SK-N-SH (cell line): ENCODE measurements around the gene CNTN2. TPM values are rescaled to one million over a fixed set of nuclear protein-coding genes. Genes with fewer than 3 reads are reported as not detected.

ENCODE experiments used
- CTCF ChIA-PET: fragments of 300-600, 350-600 bp; formaldehyde crosslinking; extraction: SDS; loops from one replicate; lab custom pipeline; 2021; lab: Yijun Ruan, JAX
- POLR2A ChIA-PET: fragments of 350-600 bp; sonication (Branson Sonifier 250); formaldehyde crosslinking; extraction: SDS; loops from one replicate; lab custom pipeline; 2020; ENCODE audit warnings: antibody characterized with exemption, inconsistent platforms; lab: Yijun Ruan, JAX
- DNase-seq: peaks from one replicate; pipeline ENCODE4 v3.0.0; 2012
- H2AFZ ChIP-seq: fragments of 200-600 bp; sonication (generic); 2 replicates; pipeline ENCODE4 v1.8.1; 2016; ENCODE audit warnings: antibody characterized with exemption, mild to moderate bottlenecking, low read depth
- H3F3A ChIP-seq: fragments of 200-600 bp; sonication (generic); replicated peaks from 2 replicates; pipeline ENCODE3; 2016; ENCODE audit warnings: antibody characterized with exemption, mild to moderate bottlenecking; ENCODE audit not compliant: insufficient read depth
- H3K27ac ChIP-seq, 2 experiments: fragments of 200-500 bp in 1 of 2; fragments of 200-600 bp in 1 of 2; sonication (Bioruptor generic) in 1 of 2; sonication (generic), shearing (Covaris generic) in 1 of 2; 2 replicates each; pipeline versions ENCODE4 v1.5.1 to v1.6.1; 2014 to 2016; ENCODE audit warnings: low read depth in 2 of 2, inconsistent platforms in 1 of 2, low read length in 1 of 2, mild to moderate bottlenecking in 1 of 2, mixed read lengths in 1 of 2
- H3K27me3 ChIP-seq: fragments of 200-600 bp; sonication (generic), shearing (Covaris generic); 2 replicates; pipeline ENCODE4 v1.6.1; 2016; ENCODE audit warnings: mixed run types; ENCODE audit not compliant: insufficient read depth
- H3K36me3 ChIP-seq, 2 experiments: fragments of 200-500 bp in 1 of 2; fragments of 200-600 bp in 1 of 2; sonication (Bioruptor generic) in 1 of 2; sonication (generic) in 1 of 2; replicated peaks in 1 of 2; 2 replicates each; pipeline versions ENCODE3 to v1.5.1; 2014 to 2016; ENCODE audit warnings: low read length in 1 of 2, mild to moderate bottlenecking in 1 of 2; ENCODE audit not compliant: insufficient read depth in 2 of 2, control insufficient read depth in 1 of 2
- H3K4me1 ChIP-seq, 2 experiments: fragments of 200-500 bp in 1 of 2; fragments of 200-600 bp in 1 of 2; sonication (Bioruptor generic) in 1 of 2; sonication (generic), shearing (Covaris generic) in 1 of 2; 2 replicates each; pipeline versions ENCODE4 v1.5.1 to v1.6.1; 2014 to 2016; ENCODE audit warnings: low read depth in 1 of 2, low read length in 1 of 2, mixed run types in 1 of 2; ENCODE audit not compliant: insufficient read depth in 2 of 2, control insufficient read depth in 1 of 2
- H3K4me2 ChIP-seq: fragments of 200-600 bp; sonication (generic), shearing (Covaris generic); 2 replicates; pipeline ENCODE4 v1.6.1; 2017; ENCODE audit warnings: mixed run types
- H3K4me3 ChIP-seq, 2 experiments: fragments of 200-500 bp in 1 of 2; fragments of 200-600 bp in 1 of 2; sonication (Bioruptor generic) in 1 of 2; sonication (generic), shearing (Covaris generic) in 1 of 2; 2 replicates each; pipeline versions ENCODE4 v1.5.1 to v1.8.1; 2014 to 2016; ENCODE audit warnings: low read depth in 2 of 2, inconsistent platforms in 1 of 2, low read length in 1 of 2, mild to moderate bottlenecking in 1 of 2, mixed read lengths in 1 of 2, moderate library complexity in 1 of 2
- H3K79me2 ChIP-seq: fragments of 200-600 bp; sonication (generic); 2 replicates; pipeline ENCODE4 v1.8.1; 2017; ENCODE audit warnings: mild to moderate bottlenecking; ENCODE audit not compliant: insufficient read depth
- H3K9ac ChIP-seq: fragments of 200-600 bp; sonication (generic); 2 replicates; pipeline ENCODE4 v1.6.1; 2017; ENCODE audit warnings: mixed run types
- H3K9me2 ChIP-seq: fragments of 200-600 bp; sonication (generic); 2 replicates; pipeline ENCODE4 v1.6.1; 2017; ENCODE audit warnings: mixed run types
- H3K9me3 ChIP-seq: fragments of 200-600 bp; sonication (generic); 2 replicates; pipeline ENCODE4 v1.6.1; 2017; ENCODE audit warnings: mixed run types, mild to moderate bottlenecking, moderate library complexity
- H4K20me1 ChIP-seq: fragments of 200-600 bp; sonication (generic); 2 replicates; pipeline ENCODE4 v1.6.1; 2017; ENCODE audit warnings: mild to moderate bottlenecking, mixed run types; ENCODE audit not compliant: insufficient read depth
- ELF1 ChIP-seq: IDR thresholded peaks from 2 replicates; pipeline ENCODE4 v1.4.0; 2012
- EP300 ChIP-seq, 2 experiments: IDR thresholded peaks; 2 replicates each; pipeline versions ENCODE4 v1.4.0 to v1.6.1; 2012; ENCODE audit warnings: borderline replicate concordance in 1 of 2, low read depth in 1 of 2, low read length in 1 of 2
- FOXJ3 ChIP-seq: sonication (generic); formaldehyde crosslinking; IDR thresholded peaks from 2 replicates; pipeline ENCODE4 v1.5.1; 2020; ENCODE audit warnings: mild to moderate bottlenecking, missing genetic modification reagents
- GABPA ChIP-seq: IDR thresholded peaks from 2 replicates; pipeline ENCODE4 v1.4.0; 2012; ENCODE audit warnings: low read depth, mild to moderate bottlenecking
- MEF2A ChIP-seq: IDR thresholded peaks from 2 replicates; pipeline ENCODE4 v1.4.0; 2012; ENCODE audit warnings: low read depth, borderline replicate concordance
- MXI1 ChIP-seq: IDR thresholded peaks from 2 replicates; pipeline ENCODE4 v1.6.1; 2012; ENCODE audit warnings: mild to moderate bottlenecking, low read depth, low read length, improper control_type of control experiment
- NFIC ChIP-seq: IDR thresholded peaks from 2 replicates; pipeline ENCODE4 v1.4.0; 2012; ENCODE audit warnings: borderline replicate concordance
- NRF1 ChIP-seq: IDR thresholded peaks from 2 replicates; pipeline ENCODE4 v1.6.1; 2012; ENCODE audit warnings: low read depth, mild to moderate bottlenecking, low read length
- RFX5 ChIP-seq: IDR thresholded peaks from 2 replicates; pipeline ENCODE4 v1.6.1; 2012; ENCODE audit warnings: mild to moderate bottlenecking, improper control_type of control experiment, low read length
- RXRA ChIP-seq: IDR thresholded peaks from 2 replicates; pipeline ENCODE4 v1.4.0; 2012; ENCODE audit warnings: low read depth, mild to moderate bottlenecking, borderline replicate concordance
- SMC3 ChIP-seq: IDR thresholded peaks from 2 replicates; pipeline ENCODE4 v1.6.1; 2012; ENCODE audit warnings: low read depth, low read length, improper control_type of control experiment
- TAF1 ChIP-seq: IDR thresholded peaks from 2 replicates; pipeline ENCODE4 v1.6.1; 2012; ENCODE audit warnings: low read depth, mild to moderate bottlenecking, low read length, moderate library complexity, borderline replicate concordance
- TCF12 ChIP-seq: IDR thresholded peaks from 2 replicates; pipeline ENCODE4 v1.4.0; 2012
- TEAD4 ChIP-seq: IDR thresholded peaks from 2 replicates; pipeline ENCODE4 v1.4.0; 2012; ENCODE audit warnings: mild to moderate bottlenecking, borderline replicate concordance; ENCODE audit not compliant: insufficient read depth
- whole genome bisulfite sequencing: methylation state at CpG from one replicate; pipeline ENCODE4 v1.1.6; 2017; ENCODE audit warnings: low lambda C conversion rate; 5-methylcytosine and 5-hydroxymethylcytosine counted together
- polyA plus RNA-seq, 3 experiments: library from polyadenylated mRNA; depleted of rRNA; stranded (reverse); fragments of >200 nt; gene quantifications; 2 replicates each; pipeline ENCODE4 v1.2.3, GENCODE V29; 2012
- TF ChIP-seq, protein P1 (sequence below): IDR thresholded peaks from 2 replicates; pipeline ENCODE4 v1.6.1; 2012; ENCODE audit warnings: mild to moderate bottlenecking, low read depth, low read length, moderate library complexity

The CNTN2 gene
- polyA plus RNA-seq, 1 of the 3 experiments (the other 2 are of a cell fraction) = 0.02 TPM

DNA sequence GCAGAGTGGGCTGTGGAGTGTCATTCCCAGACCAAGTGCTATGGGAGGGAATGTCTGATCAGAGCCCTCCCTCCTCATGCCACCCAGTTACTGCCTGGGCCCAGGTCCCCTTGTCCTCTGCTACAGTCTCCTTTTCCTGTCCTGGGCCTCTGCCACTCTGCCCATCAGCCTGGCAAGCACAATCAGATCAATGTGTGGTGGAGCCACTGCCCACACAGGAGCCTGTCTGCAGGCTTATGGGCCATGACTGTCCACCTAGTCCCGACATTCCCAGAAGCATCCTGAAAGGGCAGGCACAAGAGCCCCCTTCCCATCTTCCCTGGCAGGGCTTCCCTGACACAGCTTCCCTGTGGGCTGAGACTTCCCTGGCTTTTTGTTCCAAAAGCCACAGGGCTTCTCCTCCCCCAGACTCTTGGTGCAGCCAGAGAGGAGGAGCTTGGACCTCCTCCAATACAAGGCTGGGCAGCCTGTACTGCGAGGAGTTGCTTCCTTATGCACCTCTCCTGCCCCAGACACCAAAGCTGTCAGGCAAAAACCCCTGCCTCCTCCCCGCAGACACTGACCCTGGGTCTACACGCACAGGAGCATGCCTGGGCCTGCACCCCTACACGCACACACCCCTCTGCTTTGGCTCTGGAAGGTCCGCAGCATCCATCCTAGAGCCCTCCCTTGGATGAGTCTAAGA is 29.2 kb upstream of the CNTN2 start:
- no peak overlapping the region for H3K9ac ChIP-seq
- H4K20me1 ChIP-seq = no peaks in the 10 kb centered on the region
- no peaks in the 10 kb centered on the region for H3K9me2 ChIP-seq
- no peak for TF ChIP-seq TAF1
- no peak for TF ChIP-seq FOXJ3 (CRISPR knock-in tag)
- no peak for TF ChIP-seq MXI1
- no peak for TF ChIP-seq RFX5
- TF ChIP-seq, protein P1, sequence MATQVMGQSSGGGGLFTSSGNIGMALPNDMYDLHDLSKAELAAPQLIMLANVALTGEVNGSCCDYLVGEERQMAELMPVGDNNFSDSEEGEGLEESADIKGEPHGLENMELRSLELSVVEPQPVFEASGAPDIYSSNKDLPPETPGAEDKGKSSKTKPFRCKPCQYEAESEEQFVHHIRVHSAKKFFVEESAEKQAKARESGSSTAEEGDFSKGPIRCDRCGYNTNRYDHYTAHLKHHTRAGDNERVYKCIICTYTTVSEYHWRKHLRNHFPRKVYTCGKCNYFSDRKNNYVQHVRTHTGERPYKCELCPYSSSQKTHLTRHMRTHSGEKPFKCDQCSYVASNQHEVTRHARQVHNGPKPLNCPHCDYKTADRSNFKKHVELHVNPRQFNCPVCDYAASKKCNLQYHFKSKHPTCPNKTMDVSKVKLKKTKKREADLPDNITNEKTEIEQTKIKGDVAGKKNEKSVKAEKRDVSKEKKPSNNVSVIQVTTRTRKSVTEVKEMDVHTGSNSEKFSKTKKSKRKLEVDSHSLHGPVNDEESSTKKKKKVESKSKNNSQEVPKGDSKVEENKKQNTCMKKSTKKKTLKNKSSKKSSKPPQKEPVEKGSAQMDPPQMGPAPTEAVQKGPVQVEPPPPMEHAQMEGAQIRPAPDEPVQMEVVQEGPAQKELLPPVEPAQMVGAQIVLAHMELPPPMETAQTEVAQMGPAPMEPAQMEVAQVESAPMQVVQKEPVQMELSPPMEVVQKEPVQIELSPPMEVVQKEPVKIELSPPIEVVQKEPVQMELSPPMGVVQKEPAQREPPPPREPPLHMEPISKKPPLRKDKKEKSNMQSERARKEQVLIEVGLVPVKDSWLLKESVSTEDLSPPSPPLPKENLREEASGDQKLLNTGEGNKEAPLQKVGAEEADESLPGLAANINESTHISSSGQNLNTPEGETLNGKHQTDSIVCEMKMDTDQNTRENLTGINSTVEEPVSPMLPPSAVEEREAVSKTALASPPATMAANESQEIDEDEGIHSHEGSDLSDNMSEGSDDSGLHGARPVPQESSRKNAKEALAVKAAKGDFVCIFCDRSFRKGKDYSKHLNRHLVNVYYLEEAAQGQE = no peak
- TF ChIP-seq NFIC = no peak
- TF ChIP-seq RXRA = no peak
- TF ChIP-seq ELF1 = no peak
- TF ChIP-seq SMC3 = no peak
- no peak for TF ChIP-seq GABPA
- no peak for TF ChIP-seq MEF2A
- TF ChIP-seq TCF12 = no peak
- TF ChIP-seq NRF1 = no peak
- no peak for TF ChIP-seq EP300 (IDR thresholded peaks at IDR 0.05; ENCODE audit: borderline replicate concordance in 1 of 2, low read depth in 1 of 2, low read length in 1 of 2)
- TF ChIP-seq TEAD4 = no peak
- DNase-seq = peak; percentile 71
- H2AFZ ChIP-seq = no peak overlapping the region
- H3F3A ChIP-seq = no peaks in the 10 kb centered on the region
- H3K4me2 ChIP-seq = no peak overlapping the region
- H3K4me3 ChIP-seq = no peak overlapping the region
- H3K27ac ChIP-seq = peak overlapping the region in 1 of 2 experiments; percentile 47; a peak in 1 of 4 replicates
- POLR2A ChIA-PET = interaction anchor here (0.7 kb wide), 1 partner anchor 10 kb away, joined by 3 read pairs; no protein-coding TSS in a partner anchor
- no peaks in the 10 kb centered on the region for H3K36me3 ChIP-seq
- H3K79me2 ChIP-seq = no peaks in the 10 kb centered on the region
- CTCF ChIA-PET = interaction anchor here (1.4 to 3.5 kb wide), 3 partner anchors 25 to 207 kb away, joined by 5 to 18 read pairs (median 13); no protein-coding TSS in a partner anchor
- no peaks in the 10 kb centered on the region for H3K9me3 ChIP-seq
- WGBS = 65% methylated on average over 2 of the region's 6 CpGs
- H3K4me1 ChIP-seq = peaks cover 0 to 17% of the 10 kb centered on the region in 2 experiments; a peak in 3 of 4 replicates
- no peaks in the 10 kb centered on the region for H3K27me3 ChIP-seq
